SU-DHL-6 (cell line): Measurements from ENCODE around the gene MCOLN2.

Source experiments
- EZH2phosphoT487 ChIP-seq: fragments of 200-600 bp; sonication (generic), shearing (Covaris generic); conservative IDR thresholded peaks from 2 replicates; pipeline ENCODE4 v1.6.1; 2018; ENCODE audit warnings: mild to moderate bottlenecking, antibody characterized with exemption, low read length, moderate library complexity, mixed read lengths
- TF ChIP-seq, protein P1 (sequence below): fragments of 200-600 bp; sonication (generic); IDR thresholded peaks from one replicate; pipeline ENCODE4 v1.5.1; 2017; ENCODE audit warnings: antibody characterized with exemption, mild to moderate bottlenecking, low read length, moderate library complexity; ENCODE audit not compliant: insufficient read depth, poor library complexity, severe bottlenecking

DNA sequence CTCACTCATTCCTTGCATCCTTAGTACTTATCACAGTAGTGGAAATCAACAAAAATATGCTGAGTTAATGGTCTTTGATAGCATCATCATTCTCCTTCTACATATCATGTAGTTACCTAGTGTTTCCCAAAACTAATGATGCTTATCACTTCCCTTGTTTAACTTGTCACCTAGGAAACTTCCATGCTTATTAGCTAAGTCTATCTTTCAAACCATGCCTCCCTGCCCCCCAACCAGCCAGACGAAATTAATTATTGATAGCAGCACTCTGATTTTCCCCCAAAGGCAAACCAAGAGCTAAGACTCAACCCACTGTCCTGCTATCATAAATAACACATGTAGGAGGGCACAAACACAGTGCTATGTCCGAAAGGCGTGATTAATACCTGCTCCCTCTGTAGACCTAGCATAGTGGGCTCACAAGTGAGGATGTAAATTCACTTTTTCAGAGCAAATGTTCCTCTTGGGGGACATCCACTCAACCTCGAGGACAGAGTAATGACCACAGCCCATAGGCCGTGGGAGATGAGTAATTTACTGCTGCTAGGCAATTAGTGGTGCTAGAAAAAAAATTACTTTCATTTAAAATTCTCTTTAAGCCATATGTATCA, 78.1 kb downstream of the MCOLN2 start:
- TF ChIP-seq, protein P1, sequence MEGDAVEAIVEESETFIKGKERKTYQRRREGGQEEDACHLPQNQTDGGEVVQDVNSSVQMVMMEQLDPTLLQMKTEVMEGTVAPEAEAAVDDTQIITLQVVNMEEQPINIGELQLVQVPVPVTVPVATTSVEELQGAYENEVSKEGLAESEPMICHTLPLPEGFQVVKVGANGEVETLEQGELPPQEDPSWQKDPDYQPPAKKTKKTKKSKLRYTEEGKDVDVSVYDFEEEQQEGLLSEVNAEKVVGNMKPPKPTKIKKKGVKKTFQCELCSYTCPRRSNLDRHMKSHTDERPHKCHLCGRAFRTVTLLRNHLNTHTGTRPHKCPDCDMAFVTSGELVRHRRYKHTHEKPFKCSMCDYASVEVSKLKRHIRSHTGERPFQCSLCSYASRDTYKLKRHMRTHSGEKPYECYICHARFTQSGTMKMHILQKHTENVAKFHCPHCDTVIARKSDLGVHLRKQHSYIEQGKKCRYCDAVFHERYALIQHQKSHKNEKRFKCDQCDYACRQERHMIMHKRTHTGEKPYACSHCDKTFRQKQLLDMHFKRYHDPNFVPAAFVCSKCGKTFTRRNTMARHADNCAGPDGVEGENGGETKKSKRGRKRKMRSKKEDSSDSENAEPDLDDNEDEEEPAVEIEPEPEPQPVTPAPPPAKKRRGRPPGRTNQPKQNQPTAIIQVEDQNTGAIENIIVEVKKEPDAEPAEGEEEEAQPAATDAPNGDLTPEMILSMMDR: no peak
- no peak for TF ChIP-seq EZH2phosphoT487
